Neutrophil (primary cell): ENCODE results near the gene RND2.
"Not testable (repeated sequence)": the region's sequence is repeated elsewhere in the genome, so short reads cannot be mapped to it uniquely, and the experiment has no call there.

ENCODE experiments used
- H3K27ac ChIP-seq: fragments of 200-600 bp; sonication (generic); 2 replicates; pipeline ENCODE4 v1.5.1; 2016; ENCODE audit warnings: mild to moderate bottlenecking, moderate library complexity
- H3K27me3 ChIP-seq: fragments of 200-600 bp; sonication (generic); 2 replicates; pipeline ENCODE4 v1.6.0; 2016; ENCODE audit warnings: mild to moderate bottlenecking
- H3K36me3 ChIP-seq: fragments of 200-600 bp; sonication (generic); 2 replicates; pipeline ENCODE4 v1.5.1; 2017
- H3K4me1 ChIP-seq, 2 experiments: fragments of 200-600 bp in 1 of 2; sonication (generic) in 1 of 2; 1 replicate in 1 of 2; 2 replicates in 1 of 2; pipeline versions ENCODE4 v1.5.1 to v1.6.1; 2013 to 2016; ENCODE audit warnings: low read depth in 1 of 2, low read length in 1 of 2, mild to moderate bottlenecking in 1 of 2, moderate library complexity in 1 of 2; ENCODE audit not compliant: control insufficient read depth in 1 of 2, insufficient read depth in 1 of 2
- H3K4me3 ChIP-seq, 2 experiments: fragments of 200-600 bp in 1 of 2; sonication (generic) in 1 of 2; 1 replicate in 1 of 2; 2 replicates in 1 of 2; pipeline ENCODE4 v1.5.1; 2013 to 2016; ENCODE audit warnings: low read depth in 1 of 2, low read length in 1 of 2, mild to moderate bottlenecking in 1 of 2, moderate library complexity in 1 of 2
- H3K9me3 ChIP-seq: fragments of 200-600 bp; sonication (generic); 2 replicates; pipeline ENCODE4 v1.5.1; 2016
- TF ChIP-seq, protein P1 (sequence below): fragments of 200-600 bp; sonication (generic); IDR thresholded peaks from 2 replicates; pipeline ENCODE4 v1.5.1; 2016; ENCODE audit warnings: antibody characterized with exemption

The RND2 gene

DNA sequence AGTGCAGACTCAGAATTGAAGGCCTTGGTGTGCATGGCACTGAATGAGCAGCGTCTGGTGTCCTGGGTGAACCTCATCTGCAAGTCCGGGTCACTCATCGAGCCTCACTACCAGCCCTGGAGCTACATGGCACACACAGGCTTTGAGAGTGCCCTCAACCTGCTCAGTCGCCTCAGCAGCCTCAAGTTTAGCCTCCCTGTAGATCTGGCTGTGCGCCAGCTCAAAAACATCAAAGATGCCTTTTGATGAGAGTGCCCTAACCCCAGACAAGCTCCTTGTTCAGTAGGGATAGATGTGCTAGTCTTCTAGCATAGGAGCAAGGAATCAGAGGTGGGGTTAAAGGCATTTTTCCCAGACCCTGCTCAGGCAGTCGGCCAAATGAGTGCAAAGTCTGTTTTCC, 33.6 kb upstream of the RND2 start:
- H3K27ac ChIP-seq: no peak overlapping the region
- peaks cover 81% of the 10 kb centered on the region for H3K36me3 ChIP-seq
- no peak overlapping the region for H3K4me3 ChIP-seq

DNA sequence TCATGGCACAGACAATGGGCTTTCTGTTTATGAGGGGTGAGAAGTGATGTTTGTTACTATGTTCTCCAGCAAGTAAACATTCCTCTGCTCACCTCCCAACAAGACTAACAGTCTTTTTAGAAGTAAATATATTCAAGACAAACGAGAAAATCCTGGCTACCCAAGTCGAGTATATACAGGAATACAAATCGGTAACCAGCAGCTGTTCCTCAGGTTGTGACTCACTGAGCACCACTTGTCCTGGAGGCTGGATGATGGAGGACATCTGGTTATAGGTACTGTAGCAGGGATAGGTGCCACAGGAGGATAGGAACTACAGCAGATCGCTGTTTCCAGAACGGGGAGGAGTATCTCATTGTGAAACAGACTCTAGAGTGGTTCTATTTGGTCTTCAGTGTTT, 32.2 kb upstream of the RND2 start:
- peaks cover 7 to 8% of the 10 kb centered on the region in 2 experiments for H3K4me1 ChIP-seq
- no peaks in the 10 kb centered on the region for H3K9me3 ChIP-seq
- H3K27me3 ChIP-seq: no peaks in the 10 kb centered on the region
- no peak overlapping the region for H3K4me3 ChIP-seq
- TF ChIP-seq, protein P1, sequence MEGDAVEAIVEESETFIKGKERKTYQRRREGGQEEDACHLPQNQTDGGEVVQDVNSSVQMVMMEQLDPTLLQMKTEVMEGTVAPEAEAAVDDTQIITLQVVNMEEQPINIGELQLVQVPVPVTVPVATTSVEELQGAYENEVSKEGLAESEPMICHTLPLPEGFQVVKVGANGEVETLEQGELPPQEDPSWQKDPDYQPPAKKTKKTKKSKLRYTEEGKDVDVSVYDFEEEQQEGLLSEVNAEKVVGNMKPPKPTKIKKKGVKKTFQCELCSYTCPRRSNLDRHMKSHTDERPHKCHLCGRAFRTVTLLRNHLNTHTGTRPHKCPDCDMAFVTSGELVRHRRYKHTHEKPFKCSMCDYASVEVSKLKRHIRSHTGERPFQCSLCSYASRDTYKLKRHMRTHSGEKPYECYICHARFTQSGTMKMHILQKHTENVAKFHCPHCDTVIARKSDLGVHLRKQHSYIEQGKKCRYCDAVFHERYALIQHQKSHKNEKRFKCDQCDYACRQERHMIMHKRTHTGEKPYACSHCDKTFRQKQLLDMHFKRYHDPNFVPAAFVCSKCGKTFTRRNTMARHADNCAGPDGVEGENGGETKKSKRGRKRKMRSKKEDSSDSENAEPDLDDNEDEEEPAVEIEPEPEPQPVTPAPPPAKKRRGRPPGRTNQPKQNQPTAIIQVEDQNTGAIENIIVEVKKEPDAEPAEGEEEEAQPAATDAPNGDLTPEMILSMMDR: no peak
- H3K36me3 ChIP-seq: peaks cover 68% of the 10 kb centered on the region
- H3K27ac ChIP-seq: no peak overlapping the region

More for the DNA sequence above, 33.6 kb upstream of the RND2 start:
- Histone ChIP-seq H3K9me3 (no peaks in the 10 kb centered on the region), H3K27me3 (no peaks in the 10 kb centered on the region), H3K4me1 (peaks cover 0 to 4% of the 10 kb centered on the region in 2 experiments)
- TF ChIP-seq, protein P1: no peak

DNA sequence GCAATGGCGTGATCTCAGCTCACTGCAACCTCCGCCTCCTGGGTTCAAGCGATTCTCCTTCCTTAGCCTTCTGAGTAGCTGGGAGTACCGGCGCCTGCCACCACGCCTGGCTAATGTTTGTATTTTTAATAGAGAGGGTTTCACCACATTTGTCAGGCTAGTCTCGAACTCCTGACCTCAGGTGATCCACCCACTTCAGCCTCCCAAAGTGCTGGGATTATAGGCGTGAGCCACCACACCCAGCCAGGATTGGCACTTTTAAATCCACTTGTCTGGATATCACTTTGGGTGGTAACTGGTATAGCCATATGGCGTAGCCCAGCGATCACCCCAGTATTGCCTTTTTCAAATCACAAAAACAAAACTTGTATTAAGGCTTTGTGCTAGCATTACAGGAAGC, 31.1 kb upstream of the RND2 start:
- H3K27ac ChIP-seq, H3K9me3 ChIP-seq, H3K27me3 ChIP-seq, H3K4me3 ChIP-seq: not testable (repeated sequence)
- peaks cover 57% of the 10 kb centered on the region for H3K36me3 ChIP-seq
- H3K4me1 ChIP-seq: peaks cover 12 to 17% of the 10 kb centered on the region in 2 experiments

DNA sequence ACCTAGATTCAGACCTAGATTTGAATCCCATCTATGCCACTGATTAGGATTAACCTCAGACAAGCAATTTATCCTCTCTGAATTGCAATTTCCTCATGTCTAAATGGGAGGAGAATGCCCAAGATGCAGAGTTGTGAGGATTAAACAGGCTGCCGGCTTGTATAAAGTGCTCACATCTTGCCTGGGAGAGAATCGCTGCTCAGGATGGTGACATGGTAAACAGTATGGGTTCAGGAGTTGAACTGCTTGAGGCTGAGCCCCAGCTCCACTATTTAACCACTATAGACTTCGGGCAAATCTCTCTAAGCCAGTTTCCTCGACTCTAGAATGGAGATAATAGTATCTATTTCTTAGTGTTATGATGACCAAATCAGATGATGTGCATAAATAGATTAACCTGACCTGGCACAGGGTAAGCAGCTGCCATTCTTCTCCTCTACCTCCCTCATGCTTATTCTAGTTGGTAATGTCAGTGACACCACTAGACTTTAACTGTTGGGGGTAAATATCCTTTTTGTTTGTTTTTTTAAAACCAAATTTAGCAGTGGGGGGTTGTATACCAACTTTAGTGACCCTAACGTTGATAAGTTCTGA, 27.5 kb upstream of the RND2 start:
- TF ChIP-seq, protein P1: no peak
- no peaks in the 10 kb centered on the region for H3K27me3 ChIP-seq
- peak overlapping the region; percentile 84 to 90 for H3K4me3 ChIP-seq
- peaks cover 22% of the 10 kb centered on the region for H3K36me3 ChIP-seq
- H3K27ac ChIP-seq: peak overlapping the region; percentile 88
- no peaks in the 10 kb centered on the region for H3K9me3 ChIP-seq
- peaks cover 45 to 52% of the 10 kb centered on the region in 2 experiments for H3K4me1 ChIP-seq

DNA sequence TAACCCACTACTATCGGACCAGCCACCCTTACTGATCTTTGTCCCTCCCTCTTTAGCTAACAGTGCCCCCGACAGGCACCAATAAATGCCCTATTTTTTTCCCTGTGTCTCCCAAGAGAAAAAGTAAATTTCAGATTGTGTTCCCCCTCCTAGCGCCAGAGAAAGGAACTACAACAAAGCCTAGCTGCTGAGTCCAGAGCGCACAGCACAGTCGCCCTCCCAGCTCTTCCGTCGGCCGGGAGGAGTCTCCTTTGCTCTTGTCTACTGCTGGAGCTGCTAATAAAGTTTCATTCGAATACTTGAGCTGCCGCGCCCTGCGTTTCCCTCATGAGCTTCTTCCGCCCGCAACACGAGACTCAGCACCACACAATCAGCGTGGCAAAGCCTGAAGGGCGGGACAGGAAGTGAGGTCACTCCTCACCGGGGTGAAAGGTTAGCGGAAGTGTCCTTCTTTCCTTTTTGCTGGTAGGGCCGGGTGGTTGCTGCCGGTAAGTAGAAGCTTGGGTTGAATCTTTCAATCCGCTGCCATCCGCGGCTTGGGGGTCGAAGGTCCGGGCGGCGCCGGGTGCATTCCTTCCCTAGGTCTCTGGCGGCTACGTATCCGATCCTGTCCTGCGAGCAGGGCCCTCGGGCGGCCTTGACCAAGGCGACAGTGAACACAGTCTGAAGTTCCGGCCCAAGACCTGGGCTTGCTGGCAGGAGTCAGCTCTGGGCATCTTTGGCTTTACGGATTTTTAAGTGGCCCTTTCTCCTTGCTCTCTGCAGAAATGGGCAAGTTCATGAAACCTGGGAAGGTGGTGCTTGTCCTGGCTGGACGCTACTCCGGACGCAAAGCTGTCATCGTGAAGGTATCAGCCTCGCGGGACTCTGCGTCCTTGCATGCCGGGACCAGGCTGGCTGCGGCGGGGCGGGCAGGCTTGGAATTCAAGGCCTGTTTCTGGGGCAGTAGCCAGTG, 26.8 kb upstream of the RND2 start, which contains the start of gene RPL27:
RPL27 (plus strand) TSS at position 436 of the 955 bp plus-strand sequence; CDS start at position 768, 332 bp downstream.
- Histone ChIP-seq H3K9me3 (no peaks in the 10 kb centered on the region), H3K27ac (peak within 1 kb of the TSS; percentile 88), H3K4me1 (peaks cover 53 to 59% of the 10 kb centered on the region in 2 experiments), H3K4me3 (peak within 1 kb of the TSS; percentile 84 to 90), H3K36me3 (peaks cover 16% of the 10 kb centered on the region), H3K27me3 (no peaks in the 10 kb centered on the region)
- TF ChIP-seq, protein P1: peak; percentile 97
